ENCODE data around the gene PTGR2.
"Not testable (repeated sequence)": the region's sequence is repeated elsewhere in the genome, so short reads cannot be mapped to it uniquely, and the experiment has no call there.

The PTGR2 gene

GRCh38 chr14:73861073-73861472 lies 9.4 kb downstream of the PTGR2 start:
- CTCF ChIA-PET = interaction anchor here (1.0 to 1.7 kb wide), 4 partner anchors 9 to 73 kb away, joined by 3 to 6 read pairs (median 3); partner anchors contain the start of gene PTGR2
- TF ChIP-seq, protein P1, sequence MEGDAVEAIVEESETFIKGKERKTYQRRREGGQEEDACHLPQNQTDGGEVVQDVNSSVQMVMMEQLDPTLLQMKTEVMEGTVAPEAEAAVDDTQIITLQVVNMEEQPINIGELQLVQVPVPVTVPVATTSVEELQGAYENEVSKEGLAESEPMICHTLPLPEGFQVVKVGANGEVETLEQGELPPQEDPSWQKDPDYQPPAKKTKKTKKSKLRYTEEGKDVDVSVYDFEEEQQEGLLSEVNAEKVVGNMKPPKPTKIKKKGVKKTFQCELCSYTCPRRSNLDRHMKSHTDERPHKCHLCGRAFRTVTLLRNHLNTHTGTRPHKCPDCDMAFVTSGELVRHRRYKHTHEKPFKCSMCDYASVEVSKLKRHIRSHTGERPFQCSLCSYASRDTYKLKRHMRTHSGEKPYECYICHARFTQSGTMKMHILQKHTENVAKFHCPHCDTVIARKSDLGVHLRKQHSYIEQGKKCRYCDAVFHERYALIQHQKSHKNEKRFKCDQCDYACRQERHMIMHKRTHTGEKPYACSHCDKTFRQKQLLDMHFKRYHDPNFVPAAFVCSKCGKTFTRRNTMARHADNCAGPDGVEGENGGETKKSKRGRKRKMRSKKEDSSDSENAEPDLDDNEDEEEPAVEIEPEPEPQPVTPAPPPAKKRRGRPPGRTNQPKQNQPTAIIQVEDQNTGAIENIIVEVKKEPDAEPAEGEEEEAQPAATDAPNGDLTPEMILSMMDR (IDR thresholded peaks at IDR 0.05; ENCODE audit: control extremely low read depth, extremely low read depth, low read depth, missing control alignments) = no peak
- POLR2A ChIA-PET = no interaction called here
- no peak for DNase-seq (ENCODE audit: extremely low spot score)

DNA sequence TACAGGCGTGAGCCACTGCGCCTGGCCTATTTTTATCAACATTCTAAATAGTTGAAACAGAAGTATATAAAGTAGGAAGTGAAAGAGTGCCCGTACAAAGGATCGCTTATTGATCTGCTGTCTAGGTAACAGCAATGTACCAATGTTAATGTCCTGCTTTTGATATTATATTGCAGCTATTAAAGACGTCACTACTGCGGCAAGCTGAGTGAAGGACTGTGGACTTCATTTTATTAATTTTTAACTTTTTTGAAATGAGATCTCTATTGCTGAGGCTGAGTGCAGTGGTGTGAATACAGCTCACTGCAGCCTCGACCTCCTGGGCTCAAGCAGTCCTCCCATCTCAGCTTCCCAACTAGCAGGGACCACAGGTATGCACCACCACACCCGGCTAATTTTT lies 10.8 kb downstream of the PTGR2 start:
- CTCF ChIA-PET = interaction anchor here (1.3 kb wide), 1 partner anchor 15 kb away, joined by 4 read pairs; no protein-coding TSS in a partner anchor
- TF ChIP-seq, protein P1 (IDR thresholded peaks at IDR 0.05; ENCODE audit: control extremely low read depth, extremely low read depth, low read depth, missing control alignments) = no peak
- no peak for DNase-seq (ENCODE audit: extremely low spot score)
- POLR2A ChIA-PET = no interaction called here

DNA sequence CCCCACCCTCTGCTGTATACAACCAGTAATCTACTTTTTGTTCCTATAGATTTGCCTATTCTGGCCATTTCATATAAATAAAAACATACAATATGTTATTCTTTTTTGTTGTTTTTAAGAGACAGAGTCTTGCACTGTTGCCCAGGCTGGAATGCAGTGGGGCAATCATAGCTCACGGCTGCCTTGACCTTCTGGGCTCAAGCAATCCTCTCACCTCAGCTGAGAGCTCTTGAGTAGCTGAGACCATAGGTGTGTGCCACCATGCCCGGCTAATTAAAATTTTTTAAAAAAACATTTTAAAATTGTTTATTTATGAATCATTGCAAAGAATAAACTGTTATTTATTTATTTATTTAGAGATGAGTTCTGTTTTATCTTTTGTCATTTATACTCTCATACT lies 11.6 kb downstream of the PTGR2 start:
- no peak for DNase-seq (ENCODE audit: extremely low spot score)
- CTCF ChIA-PET = interaction anchor here (1.3 kb wide), 1 partner anchor 14 kb away, joined by 4 read pairs; no protein-coding TSS in a partner anchor
- TF ChIP-seq, protein P1 (IDR thresholded peaks at IDR 0.05; ENCODE audit: control extremely low read depth, extremely low read depth, low read depth, missing control alignments) = no peak
- POLR2A ChIA-PET = no interaction called here

DNA sequence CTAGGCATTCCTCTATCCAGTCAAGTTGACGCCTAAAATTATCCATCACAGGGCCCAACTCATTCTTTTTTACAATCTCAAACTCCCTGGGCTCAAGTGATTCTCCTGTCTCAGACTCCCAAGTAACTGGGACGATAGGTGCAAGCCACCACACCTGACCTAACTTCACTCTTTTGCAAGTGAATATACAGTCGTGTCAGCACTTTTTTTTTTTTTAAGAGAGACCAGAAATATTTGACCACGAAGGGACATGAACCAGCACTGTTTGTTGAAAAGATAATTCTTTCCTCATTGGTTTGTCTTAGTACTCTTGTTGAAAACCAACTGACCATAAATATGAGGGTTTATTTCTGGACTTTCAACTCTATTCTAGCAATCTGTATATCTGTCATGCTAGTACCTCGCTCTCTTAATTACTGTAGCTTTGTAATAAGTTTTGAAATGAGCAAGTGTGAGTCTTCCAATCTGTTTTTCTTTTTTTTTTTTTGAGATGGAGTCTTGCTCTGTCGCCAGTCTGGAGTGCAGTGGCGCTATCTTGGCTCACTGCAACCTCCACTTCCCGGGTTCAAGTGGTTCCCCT lies 14.0 kb downstream of the PTGR2 start:
- DNase-seq (ENCODE audit: extremely low spot score) = no peak
- ChIA-PET POLR2A (interaction anchor here (0.8 kb wide), 2 partner anchors 26 to 81 kb away, joined by 3 to 4 read pairs; no protein-coding TSS in a partner anchor), CTCF (interaction anchor here (0.6 to 1.1 kb wide), 2 partner anchors 15 to 48 kb away, joined by 3 read pairs; no protein-coding TSS in a partner anchor)
- TF ChIP-seq, protein P1 (IDR thresholded peaks at IDR 0.05; ENCODE audit: control extremely low read depth, extremely low read depth, low read depth, missing control alignments) = no peak

DNA sequence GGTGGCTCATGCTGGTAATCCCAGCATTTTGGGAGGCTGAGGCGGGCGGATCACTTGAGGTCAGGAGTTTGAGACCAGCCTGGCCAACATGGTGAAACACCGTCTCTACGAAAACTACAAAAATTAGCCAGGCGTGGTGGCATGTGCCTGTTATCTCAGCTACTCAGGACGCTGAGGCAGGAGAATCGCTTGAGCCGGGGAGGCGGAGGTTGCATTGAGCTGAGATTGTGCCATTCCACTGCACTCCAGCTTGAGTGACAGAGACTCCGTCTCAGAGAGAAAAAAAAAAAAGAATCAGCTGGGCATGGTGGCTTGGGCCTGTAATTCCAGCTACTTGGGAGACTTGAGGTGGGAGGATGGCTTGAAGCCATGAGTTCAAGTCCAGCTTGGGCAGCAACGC lies 18.1 kb downstream of the PTGR2 start:
- DNase-seq (ENCODE audit: extremely low spot score); POLR2A ChIA-PET: not testable (repeated sequence)
- CTCF ChIA-PET = interaction anchor here (1.1 to 2.1 kb wide), 3 partner anchors 8 to 141 kb away, joined by 3 to 7 read pairs (median 4); partner anchors contain the start of gene PTGR2

GRCh38 chr14:73870525-73871235 lies 19.0 kb downstream of the PTGR2 start:
- ChIA-PET POLR2A (no interaction called here), CTCF (interaction anchor here (1.1 to 2.1 kb wide), 4 partner anchors 9 to 141 kb away, joined by 3 to 7 read pairs (median 4); partner anchors contain the start of gene PTGR2)
- TF ChIP-seq, protein P1 (IDR thresholded peaks at IDR 0.05; ENCODE audit: control extremely low read depth, extremely low read depth, low read depth, missing control alignments) = no peak
- DNase-seq (ENCODE audit: extremely low spot score) = no peak

DNA sequence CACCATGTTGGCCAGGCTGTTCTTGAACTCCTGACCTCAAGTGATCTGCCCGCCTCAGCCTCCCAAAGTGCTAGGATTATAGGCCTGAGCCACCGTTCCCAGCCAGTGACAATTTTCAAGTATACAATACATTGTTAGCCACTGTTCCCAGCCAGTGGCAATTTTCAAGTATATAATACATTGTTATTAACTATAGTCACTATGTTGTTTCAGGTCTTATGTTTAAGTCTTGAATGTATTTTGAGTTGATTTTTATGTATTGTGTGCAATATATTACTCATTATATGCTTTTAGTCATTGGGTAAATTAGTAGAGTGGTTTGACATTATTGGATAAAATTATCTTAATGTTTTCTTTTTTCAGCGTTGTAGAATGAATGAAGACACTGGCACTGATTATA lies 22.0 kb downstream of the PTGR2 start:
- DNase-seq (ENCODE audit: extremely low spot score) = no peak
- TF ChIP-seq, protein P1 (IDR thresholded peaks at IDR 0.05; ENCODE audit: control extremely low read depth, extremely low read depth, low read depth, missing control alignments) = no peak
- ChIA-PET POLR2A (no interaction called here), CTCF (no interaction called here)
